Inflammatory macrophage (primary cell): ENCODE results near the gene TNFSF12.

ENCODE experiments used
- DNase-seq, 2 donors: peaks; one replicate each; pipeline ENCODE4 v3.0.0-alpha.2; 2020 to 2022

The TNFSF12 gene

DNA sequence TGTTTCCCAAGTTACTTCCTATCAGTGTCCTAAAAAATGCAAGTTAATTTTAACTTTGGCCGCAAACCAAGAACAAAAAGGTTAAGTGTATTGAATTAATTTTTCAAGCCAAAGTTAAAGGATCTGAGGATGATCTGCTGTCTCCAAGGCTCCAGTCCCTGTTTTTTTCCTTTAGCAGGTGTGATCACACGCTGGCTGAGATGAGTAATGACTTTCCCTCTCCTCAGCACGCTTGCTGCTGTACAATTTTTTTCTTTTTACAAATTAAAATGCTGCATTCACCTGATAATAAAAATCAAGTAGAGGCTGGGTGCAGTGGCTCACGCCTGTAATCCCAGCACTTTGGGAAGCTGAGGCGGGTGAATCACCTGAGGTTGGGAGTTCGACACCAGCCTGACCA is 3.9 kb upstream of the TNFSF12 start:
- DNase-seq, result no peak

DNA sequence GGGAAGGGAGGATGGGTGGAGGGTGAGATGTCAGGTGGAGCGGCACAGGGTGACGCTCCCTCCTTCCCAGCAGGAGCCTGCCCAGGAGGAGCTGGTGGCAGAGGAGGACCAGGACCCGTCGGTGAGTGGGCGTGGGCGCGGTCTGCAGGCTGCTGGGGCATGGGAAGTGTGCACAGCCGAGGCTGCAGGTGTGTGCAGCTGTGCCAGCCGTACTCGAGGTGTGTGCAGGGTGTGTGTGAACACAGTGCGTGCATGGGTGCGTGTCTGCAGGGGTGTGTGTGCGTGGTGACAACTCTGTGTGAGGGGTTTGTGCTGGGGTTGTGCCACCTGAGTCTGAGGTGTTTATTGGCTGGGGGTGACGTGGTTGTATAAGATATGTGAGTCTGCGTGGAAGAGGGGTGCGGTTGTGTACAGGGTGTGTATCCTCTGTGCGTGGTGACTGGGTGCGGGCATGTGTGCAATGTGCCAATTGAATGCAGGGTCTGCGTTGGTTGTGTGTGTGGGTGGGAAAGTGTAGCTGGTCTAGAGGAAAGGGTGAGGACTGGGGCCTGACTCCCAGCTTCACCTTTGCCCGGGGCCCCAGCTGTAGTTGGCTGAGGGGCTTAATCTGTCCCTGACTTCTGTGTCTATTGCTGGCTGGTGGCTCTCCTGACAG is 670 bp downstream of the TNFSF12 start:
- peak in 1 of 2 donors; percentile 35 for DNase-seq

DNA sequence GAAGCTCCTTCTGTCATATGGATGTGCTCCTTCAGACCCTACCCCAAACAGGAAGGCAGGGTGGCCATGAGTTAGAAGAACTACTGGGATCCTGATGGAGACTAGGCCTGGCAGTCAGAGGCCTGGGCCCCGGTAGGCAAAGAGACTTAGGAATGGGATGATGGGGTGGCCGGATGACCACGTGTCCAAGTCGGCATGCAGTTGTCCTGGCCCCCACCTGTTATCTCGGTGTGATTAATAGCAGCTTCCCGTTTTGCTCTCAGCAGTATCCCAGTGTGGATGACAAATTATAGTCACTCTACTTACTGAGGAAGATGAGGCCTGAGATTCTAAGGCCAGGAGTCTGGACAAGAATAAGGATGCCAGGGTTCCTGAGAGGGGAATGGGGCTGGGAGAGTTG is 1.5 kb downstream of the TNFSF12 start:
- DNase-seq, result no peak

DNA sequence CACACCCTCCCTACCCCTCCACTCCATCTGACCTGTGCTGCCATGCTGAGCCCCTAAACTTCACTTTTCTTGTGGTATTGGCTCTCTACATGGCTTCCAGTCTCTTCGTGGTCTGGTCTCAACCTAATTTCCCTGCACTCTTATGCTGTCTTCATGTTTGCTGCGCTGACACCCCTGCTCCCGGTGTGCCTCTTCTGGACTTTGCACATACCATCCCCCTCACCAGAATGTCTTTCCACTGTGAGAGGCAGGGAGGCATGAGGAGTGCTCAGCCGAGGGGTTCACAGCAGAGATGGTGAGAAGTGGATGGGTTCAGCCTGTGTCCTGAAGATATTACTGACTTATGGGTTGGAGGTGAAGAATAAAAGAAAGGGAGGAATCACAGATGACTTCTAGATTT is 2.5 kb downstream of the TNFSF12 start:
- DNase-seq, result no peak

DNA sequence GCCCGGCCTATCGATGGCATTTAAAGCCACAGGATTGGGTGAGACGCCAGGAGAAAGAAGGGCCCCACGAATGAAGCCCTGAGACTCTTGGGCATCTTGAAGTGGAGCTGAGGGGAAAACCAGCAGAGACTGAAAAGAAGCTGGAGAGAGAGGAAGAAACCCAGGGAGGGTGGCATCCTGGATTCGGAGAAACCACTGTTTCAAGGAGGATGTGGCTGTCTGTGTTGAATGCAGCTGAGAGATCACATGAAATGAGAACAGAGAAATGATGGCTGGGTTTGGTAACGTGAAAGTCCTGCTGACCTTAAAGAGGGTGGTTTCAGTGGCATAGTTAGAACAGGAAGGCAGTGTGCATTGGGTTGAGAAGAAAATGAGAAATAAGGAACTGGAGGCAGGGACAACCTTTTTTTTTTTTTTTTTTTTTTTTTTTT is 3.8 kb downstream of the TNFSF12 start:
- DNase-seq, result peak; percentile 94 to 97

DNA sequence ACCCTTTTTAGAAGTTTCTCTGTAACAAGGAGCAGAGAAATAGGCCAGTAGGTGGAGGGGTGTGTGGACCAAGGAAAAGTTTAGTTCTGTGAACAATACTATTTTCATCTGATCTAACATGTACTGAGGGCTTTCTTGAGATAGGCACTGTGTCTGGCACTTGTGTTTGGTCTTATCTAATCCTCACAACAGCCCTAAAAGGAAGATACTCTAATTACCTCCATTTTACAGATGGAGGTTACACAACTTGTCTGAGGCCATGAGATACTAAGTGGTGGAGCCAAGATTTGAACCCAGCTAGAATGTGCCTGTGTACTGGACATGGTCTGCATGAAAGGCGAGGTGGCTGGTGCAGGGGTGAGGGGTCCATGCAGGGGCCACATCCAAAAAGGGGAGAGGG is 4.5 kb downstream of the TNFSF12 start:
- no peak for DNase-seq

DNA sequence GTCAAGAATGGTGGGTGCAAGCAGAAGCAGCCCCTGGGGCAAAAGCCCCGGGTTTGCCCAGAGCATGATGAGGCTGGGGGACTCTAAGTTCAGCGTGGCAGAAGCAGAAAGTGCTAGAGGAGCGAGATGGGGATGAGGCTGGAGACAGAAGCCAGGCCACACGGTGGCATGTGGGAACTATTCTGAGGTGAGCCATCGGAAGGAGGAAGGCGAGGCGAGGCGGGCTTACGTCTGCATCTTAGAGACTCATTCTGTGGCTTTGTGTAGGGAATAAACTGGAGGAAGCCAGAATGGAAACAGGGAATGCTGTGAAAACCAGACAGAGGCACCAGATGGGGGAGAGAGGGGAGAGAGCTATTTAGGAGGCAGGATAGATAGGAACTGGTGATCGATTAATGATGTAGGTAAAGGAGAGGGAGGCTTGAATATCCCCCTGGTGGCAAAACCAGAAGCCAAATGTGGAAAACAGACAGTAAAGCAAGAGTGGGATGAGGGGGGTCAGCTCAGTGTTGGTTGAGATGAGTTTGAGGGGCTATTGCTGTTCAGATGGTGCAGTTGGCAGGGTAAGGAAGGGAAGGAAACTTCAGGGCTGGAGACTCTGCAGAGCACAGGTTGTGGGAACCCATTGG is 6.6 kb downstream of the TNFSF12 start:
- no peak for DNase-seq

DNA sequence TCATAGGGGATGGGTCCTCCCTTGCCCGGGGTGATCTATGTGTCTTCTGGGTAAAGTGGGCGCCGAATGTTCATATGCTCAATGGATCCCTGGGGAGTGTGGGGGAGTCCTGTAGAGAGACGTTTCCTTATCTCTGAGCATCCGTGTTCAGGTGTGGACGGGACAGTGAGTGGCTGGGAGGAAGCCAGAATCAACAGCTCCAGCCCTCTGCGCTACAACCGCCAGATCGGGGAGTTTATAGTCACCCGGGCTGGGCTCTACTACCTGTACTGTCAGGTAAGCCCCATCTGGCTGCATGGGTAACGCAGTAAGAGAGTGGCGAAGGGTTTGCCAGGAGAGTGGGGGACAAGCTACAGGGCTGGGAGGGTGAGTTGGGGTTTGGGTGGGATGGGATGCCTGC is 7.8 kb downstream of the TNFSF12 start:
- DNase-seq, result no peak

DNA sequence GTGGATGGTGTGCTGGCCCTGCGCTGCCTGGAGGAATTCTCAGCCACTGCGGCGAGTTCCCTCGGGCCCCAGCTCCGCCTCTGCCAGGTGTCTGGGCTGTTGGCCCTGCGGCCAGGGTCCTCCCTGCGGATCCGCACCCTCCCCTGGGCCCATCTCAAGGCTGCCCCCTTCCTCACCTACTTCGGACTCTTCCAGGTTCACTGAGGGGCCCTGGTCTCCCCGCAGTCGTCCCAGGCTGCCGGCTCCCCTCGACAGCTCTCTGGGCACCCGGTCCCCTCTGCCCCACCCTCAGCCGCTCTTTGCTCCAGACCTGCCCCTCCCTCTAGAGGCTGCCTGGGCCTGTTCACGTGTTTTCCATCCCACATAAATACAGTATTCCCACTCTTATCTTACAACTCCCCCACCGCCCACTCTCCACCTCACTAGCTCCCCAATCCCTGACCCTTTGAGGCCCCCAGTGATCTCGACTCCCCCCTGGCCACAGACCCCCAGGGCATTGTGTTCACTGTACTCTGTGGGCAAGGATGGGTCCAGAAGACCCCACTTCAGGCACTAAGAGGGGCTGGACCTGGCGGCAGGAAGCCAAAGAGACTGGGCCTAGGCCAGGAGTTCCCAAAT is 8.4 kb downstream of the TNFSF12 start:
- no peak for DNase-seq

DNA sequence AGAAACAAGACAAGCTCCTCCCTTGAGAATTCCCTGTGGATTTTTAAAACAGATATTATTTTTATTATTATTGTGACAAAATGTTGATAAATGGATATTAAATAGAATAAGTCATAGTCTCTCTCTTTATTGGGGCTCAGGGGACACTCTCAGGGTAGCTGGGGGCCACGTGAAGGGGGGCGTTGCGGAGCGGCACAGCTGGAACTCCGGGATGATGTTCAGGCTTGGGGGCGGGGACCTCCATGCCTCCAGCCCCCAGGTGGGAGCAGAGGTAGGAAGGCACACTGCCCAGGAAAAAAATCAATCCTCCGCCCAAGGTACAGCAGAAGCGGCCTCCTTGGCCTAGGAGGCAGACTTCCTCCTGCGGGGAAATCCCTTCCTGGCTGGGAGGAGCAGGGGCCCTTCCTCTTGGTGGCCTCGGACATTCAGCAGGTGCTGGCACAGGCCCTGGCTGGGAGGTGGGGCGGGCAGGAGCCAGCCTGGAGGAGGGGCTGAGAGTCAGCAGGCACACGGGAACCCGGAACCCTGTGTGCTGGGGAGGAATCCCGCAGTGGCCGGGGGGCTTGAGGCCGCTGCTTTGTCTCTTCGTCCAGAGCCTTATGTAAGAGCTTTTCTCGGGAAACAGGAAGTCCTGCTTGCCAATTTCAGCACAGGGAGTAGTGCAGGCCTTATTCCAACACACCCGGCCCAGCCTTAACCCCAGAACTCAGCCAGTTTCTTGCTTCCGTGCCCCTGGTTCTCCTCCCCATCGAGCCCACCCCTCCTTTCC is 9.1 kb downstream of the TNFSF12 start:
- DNase-seq, result peak; percentile 93

DNA sequence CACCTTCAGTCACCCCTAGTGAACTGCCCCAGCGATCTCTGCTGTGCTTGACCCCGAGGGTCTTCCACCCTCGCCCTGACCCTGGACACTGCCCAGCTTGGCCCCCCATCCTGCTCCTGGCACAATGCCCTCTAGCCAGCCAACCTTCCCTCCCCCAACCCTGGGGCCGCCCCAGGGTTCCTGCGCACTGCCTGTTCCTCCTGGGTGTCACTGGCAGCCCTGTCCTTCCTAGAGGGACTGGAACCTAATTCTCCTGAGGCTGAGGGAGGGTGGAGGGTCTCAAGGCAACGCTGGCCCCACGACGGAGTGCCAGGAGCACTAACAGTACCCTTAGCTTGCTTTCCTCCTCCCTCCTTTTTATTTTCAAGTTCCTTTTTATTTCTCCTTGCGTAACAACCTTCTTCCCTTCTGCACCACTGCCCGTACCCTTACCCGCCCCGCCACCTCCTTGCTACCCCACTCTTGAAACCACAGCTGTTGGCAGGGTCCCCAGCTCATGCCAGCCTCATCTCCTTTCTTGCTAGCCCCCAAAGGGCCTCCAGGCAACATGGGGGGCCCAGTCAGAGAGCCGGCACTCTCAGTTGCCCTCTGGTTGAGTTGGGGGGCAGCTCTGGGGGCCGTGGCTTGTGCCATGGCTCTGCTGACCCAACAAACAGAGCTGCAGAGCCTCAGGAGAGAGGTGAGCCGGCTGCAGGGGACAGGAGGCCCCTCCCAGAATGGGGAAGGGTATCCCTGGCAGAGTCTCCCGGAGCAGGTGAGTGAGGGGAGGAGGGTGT is 9.9 kb downstream of the TNFSF12 start, which contains the start of gene TNFSF13:
Gene TNFSF13 (plus strand): TSS at position 207 of the 776 bp plus-strand sequence. CDS start 290 bp downstream, at position 497.
- DNase-seq, result peak; percentile 52 to 75

DNA sequence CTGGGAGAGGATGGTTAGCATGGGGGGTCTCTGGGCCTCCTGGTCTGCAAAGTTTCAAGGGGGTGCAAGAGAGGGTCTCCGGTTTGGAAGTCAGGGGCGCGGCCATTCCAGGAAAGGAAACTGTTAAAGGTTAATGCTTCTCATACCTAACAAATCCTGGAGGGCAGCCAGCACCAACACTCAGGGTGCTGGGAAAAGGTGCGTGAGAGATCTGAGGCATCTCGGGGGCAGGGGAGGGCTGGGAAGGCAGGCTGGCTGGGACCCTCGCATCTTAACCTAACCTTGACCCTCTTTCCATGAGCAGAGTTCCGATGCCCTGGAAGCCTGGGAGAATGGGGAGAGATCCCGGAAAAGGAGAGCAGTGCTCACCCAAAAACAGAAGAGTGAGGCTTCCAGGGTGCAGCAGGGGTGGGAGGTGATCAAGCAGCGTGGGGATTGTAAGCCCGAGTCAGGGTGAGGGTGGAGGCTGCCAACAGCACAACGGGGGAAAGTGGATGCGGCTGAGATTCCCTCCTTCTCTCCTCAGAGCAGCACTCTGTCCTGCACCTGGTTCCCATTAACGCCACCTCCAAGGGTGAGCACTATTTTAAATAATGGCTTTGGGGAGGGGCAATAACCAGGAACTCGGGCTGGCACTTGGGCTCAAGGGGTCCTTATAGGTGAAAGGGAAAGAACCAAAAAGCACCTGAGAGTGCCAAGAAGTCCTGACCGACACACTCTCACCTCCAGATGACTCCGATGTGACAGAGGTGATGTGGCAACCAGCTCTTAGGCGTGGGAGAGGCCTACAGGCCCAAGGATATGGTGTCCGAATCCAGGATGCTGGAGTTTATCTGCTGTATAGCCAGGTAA is 10.7 kb downstream of the TNFSF12 start:
- peak in 1 of 2 donors; percentile 35 for DNase-seq

DNA sequence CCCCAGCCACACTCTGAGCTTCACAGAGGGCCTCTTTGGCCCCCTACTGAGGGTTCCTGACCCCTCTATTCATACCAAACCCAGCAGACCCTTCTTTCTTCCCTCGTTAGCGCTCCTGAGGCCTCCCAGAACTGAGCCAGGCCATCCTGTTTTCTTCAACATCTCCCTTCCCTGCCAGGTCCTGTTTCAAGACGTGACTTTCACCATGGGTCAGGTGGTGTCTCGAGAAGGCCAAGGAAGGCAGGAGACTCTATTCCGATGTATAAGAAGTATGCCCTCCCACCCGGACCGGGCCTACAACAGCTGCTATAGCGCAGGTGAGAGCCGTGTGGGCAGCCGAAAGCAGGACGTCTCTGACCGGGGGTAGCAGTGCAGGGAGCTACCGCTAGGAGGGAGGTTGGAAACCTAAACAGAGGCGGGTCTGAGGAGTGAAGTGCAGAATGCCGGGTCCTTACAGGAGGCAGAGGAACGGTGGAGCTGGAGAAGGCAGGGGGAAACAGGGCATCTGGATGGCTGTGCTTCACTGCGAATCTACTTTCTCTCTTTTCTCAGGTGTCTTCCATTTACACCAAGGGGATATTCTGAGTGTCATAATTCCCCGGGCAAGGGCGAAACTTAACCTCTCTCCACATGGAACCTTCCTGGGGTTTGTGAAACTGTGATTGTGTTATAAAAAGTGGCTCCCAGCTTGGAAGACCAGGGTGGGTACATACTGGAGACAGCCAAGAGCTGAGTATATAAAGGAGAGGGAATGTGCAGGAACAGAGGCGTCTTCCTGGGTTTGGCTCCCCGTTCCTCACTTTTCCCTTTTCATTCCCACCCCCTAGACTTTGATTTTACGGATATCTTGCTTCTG is 11.5 kb downstream of the TNFSF12 start:
- DNase-seq, result peak; percentile 62 to 64

DNA sequence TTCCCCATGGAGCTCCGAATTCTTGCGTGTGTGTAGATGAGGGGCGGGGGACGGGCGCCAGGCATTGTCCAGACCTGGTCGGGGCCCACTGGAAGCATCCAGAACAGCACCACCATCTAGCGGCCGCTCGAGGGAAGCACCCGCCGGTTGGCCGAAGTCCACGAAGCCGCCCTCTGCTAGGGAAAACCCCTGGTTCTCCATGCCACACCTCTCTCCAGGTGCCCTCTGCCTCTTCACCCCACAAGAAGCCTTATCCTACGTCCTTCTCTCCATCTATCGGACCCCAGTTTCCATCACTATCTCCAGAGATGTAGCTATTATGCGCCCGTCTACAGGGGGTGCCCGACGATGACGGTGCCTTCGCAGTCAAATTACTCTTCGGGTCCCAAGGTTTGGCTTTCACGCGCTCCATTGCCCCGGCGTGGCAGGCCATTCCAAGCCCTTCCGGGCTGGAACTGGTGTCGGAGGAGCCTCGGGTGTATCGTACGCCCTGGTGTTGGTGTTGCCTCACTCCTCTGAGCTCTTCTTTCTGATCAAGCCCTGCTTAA is 12.2 kb downstream of the TNFSF12 start:
- peak; percentile 79 to 88 for DNase-seq

DNA sequence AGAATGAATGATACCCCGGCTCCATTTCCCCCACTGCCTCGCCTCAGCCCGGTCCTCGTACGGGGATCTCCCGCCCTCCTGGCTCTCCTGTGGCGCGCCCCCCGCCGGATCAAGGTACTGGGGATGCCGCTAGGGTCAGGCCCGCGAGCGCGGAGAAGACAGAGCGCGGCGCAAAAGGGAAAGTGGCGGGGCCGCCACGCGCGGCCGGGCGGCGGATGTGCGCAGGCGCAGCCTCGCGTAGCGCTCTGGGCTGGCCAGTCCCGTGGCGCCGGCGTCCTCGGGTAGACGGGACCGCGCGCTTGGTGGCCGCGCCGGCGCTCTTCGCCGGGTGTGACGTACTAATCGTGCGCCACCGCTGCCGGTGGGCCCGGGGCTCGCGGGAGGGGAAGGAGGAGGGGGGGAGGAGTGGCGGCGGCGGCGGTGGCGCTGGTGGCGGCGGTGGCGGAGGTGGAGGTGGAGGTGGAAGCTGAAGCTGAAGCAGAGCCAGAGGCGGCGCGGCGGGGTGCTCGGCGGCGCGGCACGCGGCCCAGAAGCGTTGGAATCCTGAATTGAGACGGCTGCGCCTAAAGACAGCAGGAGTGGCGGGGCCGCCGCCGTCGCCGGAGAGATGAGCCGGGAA is 12.8 kb downstream of the TNFSF12 start, which contains the start of gene SENP3:
Gene SENP3 (plus strand): TSS at position 331 of the 619 bp plus-strand sequence. CDS start 1,158 bp downstream, outside the sequence.
- DNase-seq, result peak; percentile 87 to 94

DNA sequence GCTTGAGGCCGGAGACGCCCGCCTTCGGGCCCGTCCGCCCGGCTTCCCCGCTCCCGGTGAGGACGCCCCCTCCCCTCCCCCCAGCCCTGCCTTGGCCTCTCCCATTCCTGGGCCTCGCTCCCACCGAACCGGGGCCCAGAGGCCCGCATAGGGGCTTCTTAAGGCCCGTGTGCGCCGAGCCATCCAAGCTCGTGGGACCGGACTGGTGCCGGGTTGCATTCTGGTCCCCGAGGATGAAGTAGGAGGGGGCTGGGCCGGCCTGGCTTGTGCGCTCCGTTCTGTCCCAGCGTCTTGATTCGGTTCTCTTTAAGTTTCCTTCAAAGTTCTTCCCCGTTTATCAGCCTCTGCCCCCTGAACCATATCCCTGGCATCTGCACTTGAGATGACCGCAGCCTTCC is 13.3 kb downstream of the TNFSF12 start:
- DNase-seq, result peak in 1 of 2 donors; percentile 4

DNA sequence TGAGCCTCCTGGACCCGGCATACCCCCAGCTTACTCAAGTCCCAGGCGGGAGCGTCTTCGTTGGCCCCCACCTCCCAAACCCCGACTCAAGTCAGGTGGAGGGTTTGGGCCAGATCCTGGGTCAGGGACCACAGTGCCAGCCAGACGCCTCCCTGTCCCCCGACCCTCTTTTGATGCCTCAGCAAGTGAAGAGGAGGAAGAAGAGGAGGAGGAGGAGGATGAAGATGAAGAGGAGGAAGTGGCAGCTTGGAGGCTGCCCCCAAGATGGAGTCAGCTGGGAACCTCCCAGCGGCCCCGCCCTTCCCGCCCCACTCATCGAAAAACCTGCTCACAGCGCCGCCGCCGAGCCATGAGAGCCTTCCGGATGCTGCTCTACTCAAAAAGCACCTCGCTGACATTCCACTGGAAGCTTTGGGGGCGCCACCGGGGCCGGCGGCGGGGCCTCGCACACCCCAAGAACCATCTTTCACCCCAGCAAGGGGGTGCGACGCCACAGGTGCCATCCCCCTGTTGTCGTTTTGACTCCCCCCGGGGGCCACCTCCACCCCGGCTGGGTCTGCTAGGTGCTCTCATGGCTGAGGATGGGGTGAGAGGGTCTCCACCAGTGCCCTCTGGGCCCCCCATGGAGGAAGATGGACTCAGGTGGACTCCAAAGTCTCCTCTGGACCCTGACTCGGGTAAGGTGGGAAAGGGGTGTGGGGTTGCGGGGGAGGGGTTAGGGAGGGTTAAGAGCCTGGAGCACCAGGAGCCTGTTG is 14.4 kb downstream of the TNFSF12 start:
- no peak for DNase-seq

DNA sequence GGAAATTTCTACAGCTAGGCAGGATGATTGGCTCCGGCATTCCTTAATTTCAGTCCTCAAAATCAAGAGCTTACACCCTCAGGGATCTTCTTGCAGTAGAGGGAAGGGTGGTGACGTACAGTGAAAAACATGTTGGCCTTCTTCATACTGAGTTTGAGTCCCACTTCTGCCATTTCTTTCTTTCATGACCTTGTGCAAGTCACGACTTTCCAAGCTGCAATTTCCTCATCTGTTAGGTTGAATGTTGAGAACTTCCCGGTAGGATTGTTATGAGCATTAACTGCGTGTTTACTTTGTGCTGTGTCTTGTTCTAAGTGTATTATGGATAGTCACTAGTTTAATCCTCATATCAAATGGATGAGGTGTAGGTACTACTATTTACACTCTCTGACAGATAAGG is 20.7 kb downstream of the TNFSF12 start:
- peak in 1 of 2 donors; percentile 24 for DNase-seq

DNA sequence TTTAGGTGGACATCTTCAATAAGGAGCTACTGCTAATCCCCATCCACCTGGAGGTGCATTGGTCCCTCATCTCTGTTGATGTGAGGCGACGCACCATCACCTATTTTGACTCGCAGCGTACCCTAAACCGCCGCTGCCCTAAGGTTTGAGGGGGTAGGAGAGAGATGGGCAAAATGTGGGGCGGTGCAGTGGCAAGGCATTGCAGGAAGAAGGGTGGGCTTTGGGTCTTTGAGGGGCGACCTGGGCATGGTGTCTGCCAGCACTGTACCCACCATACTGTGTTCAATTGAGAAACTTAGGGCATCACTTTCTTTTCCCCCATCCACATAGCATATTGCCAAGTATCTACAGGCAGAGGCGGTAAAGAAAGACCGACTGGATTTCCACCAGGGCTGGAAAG is 21.5 kb downstream of the TNFSF12 start:
- DNase-seq, result no peak
